K562 (cell line): ENCODE measurements around the gene ZSCAN26. TPM values are rescaled to one million over a fixed set of nuclear protein-coding genes. Genes with fewer than 3 reads are reported as not detected.

Experiments
- ARID2 ChIP-seq: fragments of 450-650 bp; IDR thresholded peaks from 2 replicates; pipeline ENCODE4 v1.6.1; 2017; ENCODE audit warnings: antibody characterized with exemption, mild to moderate bottlenecking
- CUX1 ChIP-seq: fragments of 200-800 bp; sonication (Bioruptor generic); IDR thresholded peaks from 2 replicates; pipeline ENCODE4 v1.6.1; 2016; ENCODE audit warnings: missing genetic modification characterization, missing compliant biosample characterization
- DACH1 ChIP-seq: fragments of 450-650 bp; IDR thresholded peaks from 2 replicates; pipeline ENCODE4 v1.6.1; 2018; ENCODE audit not compliant: partially characterized antibody
- KLF10 ChIP-seq: fragments of 250-450 bp; sonication (Bioruptor Pico); IDR thresholded peaks from 2 replicates; pipeline ENCODE4 v1.6.1; 2021; ENCODE audit warnings: matching md5 sums
- KLF16 ChIP-seq: IDR thresholded peaks from 2 replicates; pipeline ENCODE4 v1.6.1; 2016; ENCODE audit warnings: antibody characterized with exemption
- MNT ChIP-seq, 2 experiments: fragments of 450-650 bp; conservative IDR thresholded peaks; 2 replicates each; pipeline ENCODE4 v1.6.1; 2017; ENCODE audit warnings: mild to moderate bottlenecking in 2 of 2, moderate library complexity in 2 of 2
- MTA3 ChIP-seq: fragments of 450-650 bp; formaldehyde crosslinking; IDR thresholded peaks from 2 replicates; pipeline ENCODE4 v1.6.1; 2017; ENCODE audit warnings: mild to moderate bottlenecking, borderline replicate concordance
- NKRF ChIP-seq: fragments of 450-650 bp; IDR thresholded peaks from 2 replicates; pipeline ENCODE4 v1.6.1; 2016; ENCODE audit warnings: borderline replicate concordance
- NONO ChIP-seq, 2 experiments: fragments of 200-400 bp in 1 of 2; fragments of 450-650 bp in 1 of 2; formaldehyde crosslinking in 1 of 2; IDR thresholded peaks; 2 replicates each; pipeline ENCODE4 v1.6.1; 2017; ENCODE audit warnings: low read depth in 2 of 2, mild to moderate bottlenecking in 2 of 2, moderate library complexity in 2 of 2, low read length in 1 of 2
- RHOXF2B ChIP-seq: fragments of 250-450 bp; sonication (Bioruptor Pico); conservative IDR thresholded peaks from 2 replicates; pipeline ENCODE4 v1.5.1; 2021
- SETDB1 ChIP-seq: IDR thresholded peaks from one replicate; pipeline ENCODE4 v1.6.1; 2012; ENCODE audit warnings: low read length, control low read depth, inconsistent platforms
- SMAD3 ChIP-seq: fragments of 450-650 bp; formaldehyde crosslinking; conservative IDR thresholded peaks from 2 replicates; pipeline ENCODE4 v1.4.0; 2020; ENCODE audit warnings: mild to moderate bottlenecking
- SNIP1 ChIP-seq: fragments of 450-650 bp; IDR thresholded peaks from 2 replicates; pipeline ENCODE4 v1.7.1; 2017; ENCODE audit warnings: low read depth, mild to moderate bottlenecking
- TFAP4 ChIP-seq: sonication (generic); formaldehyde crosslinking; IDR thresholded peaks from 2 replicates; pipeline ENCODE4 v1.8.0; 2022; ENCODE audit warnings: missing genetic modification reagents, mild to moderate bottlenecking, moderate library complexity, borderline replicate concordance
- THRAP3 ChIP-seq: fragments of 450-650 bp; IDR thresholded peaks from 2 replicates; pipeline ENCODE4 v1.6.1; 2016; ENCODE audit warnings: mild to moderate bottlenecking, inconsistent platforms, borderline replicate concordance
- XRCC4 ChIP-seq: IDR thresholded peaks from one replicate; pipeline ENCODE4 v1.6.1; 2011; ENCODE audit not compliant: insufficient read depth, insufficient read length; ENCODE audit errors: extremely low read depth
- ZEB2 ChIP-seq: fragments of 450-650 bp; IDR thresholded peaks from 2 replicates; pipeline ENCODE4 v1.6.1; 2016
- ZNF124 ChIP-seq: sonication (generic); formaldehyde crosslinking; IDR thresholded peaks from 2 replicates; pipeline ENCODE4 v1.8.1; 2022; ENCODE audit warnings: missing genetic modification reagents
- ZNF354B ChIP-seq: fragments of 250-450 bp; sonication (Bioruptor Pico); IDR thresholded peaks from 2 replicates; pipeline ENCODE4 v1.4.0; 2020
- polyA plus RNA-seq, 8 experiments: library from polyadenylated mRNA; depleted of rRNA in 4 of 8; stranded (reverse) in 5 of 8; unstranded in 3 of 8; fragments of >200 nt; fragmentation: Nextera tagmentation in 2 of 8; fragmentation: Illumina TruSeq in 1 of 8; extraction: Ambion mirVana in 2 of 8; extraction: Trizol in 1 of 8; gene quantifications; 2 replicates each; pipeline versions ENCODE4 v1.2.1 to v1.2.3, GENCODE V29; 2011 to 2014; ENCODE audit warnings: inconsistent platforms in 1 of 8, missing spikeins in 1 of 8
- total RNA-seq, 7 experiments: library from RNA; depleted of rRNA in 6 of 7; stranded (reverse); fragments of >200 nt in 6 of 7; fragmentation: Illumina TruSeq in 2 of 7; extraction: Trizol in 2 of 7; gene quantifications; 2 replicates each; pipeline versions ENCODE4 v1.2.1 to v1.2.3, GENCODE V29; 2011 to 2021; ENCODE audit warnings: low replicate concordance in 1 of 7

The ZSCAN26 gene
- total and polyA plus RNA-seq, 9 of the 15 experiments (the other 6 are each of a cell fraction or from before 2014, with no cell fraction given) = 5.9 to 14.2 (median 10.5) TPM

- TF ChIP-seq NKRF (0 out of 2 replicates have a peak, but pooled peaks have one; percentile 51), SMAD3 (peak; percentile 62; the same call in 1 of the 2 replicates), ARID2 (no peak), THRAP3 (no peak), DACH1 (no peak), XRCC4 (no peak), ZEB2 (peak; percentile 96), RHOXF2B (CRISPR knock-in tag) (no peak), KLF16 (0 out of 2 replicates have a peak, but pooled peaks have one; percentile 6), MNT (conservative IDR thresholded peaks at IDR 0.05) (peak; percentile 58 to 81; a peak in 3 of 4 replicates), KLF10 (no peak), ZNF354B (no peak), CUX1 (no peak), SNIP1 (peak; percentile 92), NONO (IDR thresholded peaks at IDR 0.05; ENCODE audit: low read depth in 2 of 2, low read length in 1 of 2) (0 out of 4 replicates have a peak, but pooled peaks of 1 of the 2 experiments have one; percentile 56), TFAP4 (CRISPR knock-in tag) (peak; percentile 91), SETDB1 (no peak), MTA3 (peak; percentile 89), ZNF124 (CRISPR knock-in tag) (no peak)
Measured at GRCh38 chr6:28225056-28225834, 41.7 kb upstream of the ZSCAN26 start, which contains the start of gene ZSCAN9 (continued).
